DMS 273 (cell line): ENCODE results near the gene KTN1.

Experiments
- DNase-seq: peaks from one replicate; lab custom pipeline; 2025; ENCODE audit not compliant: unreplicated experiment; lab: John Stamatoyannopoulos, UW

The KTN1 gene

DNA sequence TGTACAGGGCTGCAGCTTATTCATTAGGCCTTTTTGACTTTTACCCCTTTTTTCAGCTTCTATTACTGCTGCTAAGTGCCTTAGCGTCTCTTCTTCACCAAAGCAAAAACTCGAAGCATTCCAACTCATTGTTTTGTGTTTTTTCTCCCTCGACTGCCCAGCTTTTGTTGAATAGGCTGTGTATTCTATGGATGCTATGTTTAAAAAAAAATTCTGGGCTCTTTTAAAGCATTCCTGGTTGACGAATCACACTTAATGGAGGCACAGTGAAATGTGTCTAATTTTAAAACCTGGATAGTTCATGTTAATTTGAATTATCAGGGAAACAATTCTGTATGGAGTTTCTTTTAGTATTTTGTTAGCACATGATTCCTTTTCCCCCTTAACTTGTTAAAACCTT, 29.7 kb downstream of the KTN1 start:
- no peak for DNase-seq

- DNase-seq = peak; percentile 40
These were observed 30.8 kb downstream of the KTN1 start for GRCh38 chr14:55610713-55611370.

DNA sequence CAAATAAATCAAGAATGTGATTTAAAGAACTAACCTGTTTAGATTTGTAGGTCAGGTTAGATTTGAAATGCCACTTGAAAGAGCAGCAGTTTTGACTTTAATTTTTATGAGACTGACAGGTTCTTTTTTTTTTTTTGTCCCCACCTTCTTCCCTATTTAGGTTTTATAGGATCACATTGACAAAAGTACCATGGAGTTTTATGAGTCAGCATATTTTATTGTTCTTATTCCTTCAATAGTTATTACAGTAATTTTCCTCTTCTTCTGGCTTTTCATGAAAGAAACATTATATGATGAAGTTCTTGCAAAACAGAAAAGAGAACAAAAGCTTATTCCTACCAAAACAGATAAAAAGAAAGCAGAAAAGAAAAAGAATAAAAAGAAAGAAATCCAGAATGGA, 31.9 kb downstream of the KTN1 start:
- no peak for DNase-seq

DNA sequence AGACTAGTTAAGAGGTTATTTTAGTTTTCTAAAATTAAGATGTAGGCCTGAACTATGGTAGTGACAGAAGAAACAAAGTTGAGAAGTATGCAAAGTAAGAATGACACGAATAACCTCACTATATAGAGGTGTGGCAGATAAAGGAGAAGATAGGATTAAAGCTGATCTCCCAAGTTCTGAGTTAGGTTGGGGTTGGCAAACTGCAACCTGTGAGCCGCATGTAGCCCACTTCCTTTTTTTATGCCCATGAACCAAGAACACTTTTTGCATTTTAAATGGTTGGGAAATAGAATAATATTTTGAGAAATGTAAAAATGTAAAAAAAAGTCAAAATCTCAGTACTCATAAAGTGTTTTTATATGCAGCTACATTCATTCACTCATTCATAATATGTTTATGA, 34.3 kb downstream of the KTN1 start:
- DNase-seq = no peak

GRCh38 chr14:55620277-55620676, 40.3 kb downstream of the KTN1 start:
- no peak for DNase-seq

GRCh38 chr14:55620981-55621380, 41.0 kb downstream of the KTN1 start:
- no peak for DNase-seq

- no peak for DNase-seq
These were observed 41.4 kb downstream of the KTN1 start for GRCh38 chr14:55621391-55621790.

- no peak for DNase-seq
These were observed 44.9 kb downstream of the KTN1 start for GRCh38 chr14:55624913-55625312.

DNA sequence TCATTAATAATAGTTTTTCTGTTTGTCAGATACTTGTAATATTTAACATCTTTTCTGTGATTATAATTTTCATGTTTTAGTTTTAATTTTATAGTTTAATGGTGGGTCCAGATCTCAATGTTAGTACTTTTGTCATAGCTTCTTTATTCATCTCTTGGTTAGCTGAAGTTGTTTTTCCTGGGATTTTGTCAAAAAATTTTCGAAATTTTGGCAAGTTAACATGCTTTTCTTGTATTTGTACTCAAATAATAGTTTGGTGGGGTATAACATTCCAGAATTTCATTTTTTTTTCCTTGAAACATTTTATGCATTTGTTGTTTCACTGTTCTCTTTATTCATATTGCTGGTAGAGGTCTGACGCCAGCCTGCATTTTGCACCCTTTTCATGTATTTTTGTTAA, 45.5 kb downstream of the KTN1 start:
- DNase-seq = no peak

- DNase-seq = no peak
These were observed 46.1 kb downstream of the KTN1 start for GRCh38 chr14:55626131-55626530.

- no peak for DNase-seq
These were observed 48.4 kb downstream of the KTN1 start for GRCh38 chr14:55628426-55628825.

GRCh38 chr14:55638665-55639064, 58.7 kb downstream of the KTN1 start:
- no peak for DNase-seq

- no peak for DNase-seq
These were observed 61.3 kb downstream of the KTN1 start for GRCh38 chr14:55641290-55641689.

GRCh38 chr14:55641954-55642353, 61.9 kb downstream of the KTN1 start:
- DNase-seq = no peak

GRCh38 chr14:55645145-55645544, 65.1 kb downstream of the KTN1 start:
- DNase-seq = no peak

GRCh38 chr14:55645845-55646832, 66.1 kb downstream of the KTN1 start:
- DNase-seq = no peak

DNA sequence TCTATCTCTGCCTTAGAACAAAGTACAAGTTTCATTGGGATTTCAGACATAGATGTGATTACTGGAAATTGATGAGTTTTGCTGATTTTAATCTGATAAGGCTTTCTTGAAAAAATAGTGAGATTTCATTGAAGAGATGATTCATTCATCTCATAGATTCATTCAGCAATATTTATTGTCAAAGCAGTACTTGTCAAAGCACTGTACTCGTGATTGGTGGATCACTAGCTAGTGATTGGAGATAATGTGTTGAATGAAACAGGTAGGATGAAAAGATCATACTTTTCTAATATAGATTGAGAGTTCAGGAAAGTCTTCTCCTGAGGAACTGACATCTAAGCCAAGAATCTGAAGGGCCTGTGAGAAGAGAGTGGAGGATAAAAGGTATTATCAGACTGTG, 71.0 kb downstream of the KTN1 start:
- no peak for DNase-seq

DNA sequence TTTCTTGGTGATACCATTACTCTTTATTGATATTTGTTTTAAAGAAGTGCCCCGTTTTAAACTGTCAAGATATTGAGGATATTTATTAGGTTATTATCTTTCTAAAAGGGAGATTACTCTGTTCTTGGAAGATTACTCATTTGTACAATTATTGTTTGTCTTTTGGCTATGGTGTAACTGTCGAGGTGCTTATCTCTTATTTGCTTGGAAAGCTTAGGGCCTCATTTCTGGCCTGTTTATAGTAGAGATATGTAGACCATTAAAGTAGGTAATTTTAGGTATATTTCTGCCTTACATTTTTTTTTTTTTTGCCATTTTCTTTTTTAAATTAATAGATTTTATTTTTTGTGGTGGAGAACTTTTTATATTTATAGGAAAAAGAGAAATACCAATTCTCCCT, 74.2 kb downstream of the KTN1 start:
- DNase-seq = no peak

DNA sequence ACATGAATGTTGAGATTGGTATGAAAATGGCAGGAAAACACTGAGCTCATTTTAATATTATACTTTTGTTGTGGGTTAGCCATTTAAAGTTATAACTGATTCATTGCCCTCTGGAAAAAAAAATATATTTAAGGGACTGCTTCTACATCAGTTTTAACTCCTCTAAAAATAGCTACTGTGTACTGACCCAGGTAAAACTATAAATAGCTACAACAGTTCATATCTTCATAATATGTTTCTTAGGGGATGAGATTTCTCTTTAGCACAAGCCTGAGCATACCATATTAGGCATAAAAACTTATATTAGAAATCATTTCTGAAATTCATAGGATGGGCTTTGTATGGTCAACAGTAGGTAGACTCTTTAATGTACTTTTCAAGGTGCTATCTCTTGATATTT, 81.0 kb downstream of the KTN1 start:
- DNase-seq = no peak

DNA sequence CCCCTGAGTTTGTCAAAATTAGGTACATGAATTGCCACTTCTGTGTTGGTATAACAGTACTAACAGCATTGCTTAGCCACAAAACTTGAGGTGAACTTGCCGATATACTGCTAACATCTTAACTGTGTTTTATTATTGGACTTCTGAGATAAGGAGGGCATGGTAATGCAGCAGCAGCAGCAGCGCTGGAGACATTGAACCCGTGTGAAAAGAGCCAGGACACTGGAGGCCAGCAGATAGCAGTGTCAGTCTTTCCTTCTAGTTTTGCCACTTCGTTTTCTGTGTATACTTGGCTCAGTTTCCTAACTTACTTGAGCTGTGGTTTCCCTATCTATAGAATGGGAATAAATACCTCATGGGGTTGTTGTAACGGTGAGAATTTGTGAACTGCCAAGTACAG, 82.7 kb downstream of the KTN1 start:
- DNase-seq = no peak

DNA sequence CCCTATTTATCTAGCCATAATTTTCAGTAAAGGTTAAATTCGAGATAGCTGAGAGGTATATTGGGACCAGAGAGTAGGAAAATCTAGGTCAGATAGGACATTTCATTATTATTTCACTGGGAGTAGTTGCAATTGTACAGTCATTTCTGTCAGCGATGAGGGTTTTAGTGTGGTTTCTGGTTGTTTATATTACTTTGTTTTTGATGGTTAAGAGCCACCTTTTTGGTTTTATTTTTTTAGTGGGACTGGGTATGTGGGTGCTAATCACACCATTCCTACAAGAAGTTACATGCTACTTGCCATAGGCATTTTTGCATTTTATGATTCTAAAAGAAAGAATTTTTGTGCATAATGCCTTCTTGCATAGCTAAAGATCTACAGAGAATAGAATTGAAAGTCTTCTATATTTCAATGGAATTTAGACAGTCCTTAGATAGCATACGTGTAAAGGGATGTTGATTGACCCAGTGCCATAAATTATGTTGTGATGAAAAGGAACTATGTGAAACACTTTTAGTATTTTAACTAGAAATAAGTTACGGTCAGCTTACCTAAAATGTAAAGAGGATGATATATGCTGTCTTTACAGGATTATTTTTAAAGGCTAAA, 85.2 kb downstream of the KTN1 start:
- no peak for DNase-seq

- DNase-seq = no peak
These were observed 87.8 kb downstream of the KTN1 start for GRCh38 chr14:55667801-55668200.
